Keratinocyte (primary cell): Measurements from ENCODE around the gene NRIP2. TPM values are rescaled to one million over a fixed set of nuclear protein-coding genes. Genes with fewer than 3 reads are reported as not detected.

Source experiments
- DNase-seq: peaks from one replicate; pipeline ENCODE4 v3.0.0-alpha.2; 2011; ENCODE audit warnings: low read depth, missing footprints, low spot score
- FAIRE-seq: peaks from 2 replicates; lab custom pipeline; 2011; peaks lifted over from hg19 to GRCh38; lab: Jason Lieb, UNC
- H2AFZ ChIP-seq: 2 replicates; pipeline ENCODE4 v1.6.0; 2012; ENCODE audit warnings: low read length, control low read depth, inconsistent platforms; ENCODE audit not compliant: control insufficient read depth
- H3K27ac ChIP-seq: 2 replicates; pipeline ENCODE4 v1.5.1; 2011; ENCODE audit warnings: low read length; ENCODE audit not compliant: control insufficient read depth, insufficient read depth
- H3K27me3 ChIP-seq: 3 replicates; pipeline ENCODE4 v1.6.0; 2011; ENCODE audit warnings: low read length; ENCODE audit not compliant: control insufficient read depth, insufficient read depth; ENCODE audit errors: extremely low read depth
- H3K36me3 ChIP-seq, 2 experiments: 2 replicates in 1 of 2; 3 replicates in 1 of 2; pipeline ENCODE4 v1.5.1; 2011; ENCODE audit warnings: low read length in 2 of 2, mild to moderate bottlenecking in 1 of 2; ENCODE audit not compliant: control insufficient read depth in 2 of 2, insufficient read depth in 2 of 2; ENCODE audit errors: extremely low read depth in 1 of 2
- H3K4me1 ChIP-seq: 3 replicates; pipeline ENCODE4 v1.5.1; 2011; ENCODE audit warnings: low read length; ENCODE audit not compliant: control insufficient read depth, insufficient read depth; ENCODE audit errors: extremely low read depth
- H3K4me2 ChIP-seq: 3 replicates; pipeline ENCODE4 v1.6.0; 2011; ENCODE audit warnings: low read depth, low read length; ENCODE audit not compliant: control insufficient read depth, insufficient read depth; ENCODE audit errors: extremely low read depth
- H3K4me3 ChIP-seq, 3 experiments: fragments of 200-600 bp in 1 of 3; sonication (generic) in 1 of 3; 2 replicates in 2 of 3; 3 replicates in 1 of 3; pipeline ENCODE4 v1.5.1; 2011 to 2016; ENCODE audit warnings: low read length in 3 of 3, mild to moderate bottlenecking in 3 of 3, control low read depth in 2 of 3, inconsistent platforms in 1 of 3, low read depth in 1 of 3, mixed read lengths in 1 of 3, mixed run types in 1 of 3, moderate library complexity in 1 of 3; ENCODE audit not compliant: control insufficient read depth in 2 of 3, insufficient read depth in 2 of 3; ENCODE audit errors: extremely low read depth in 1 of 3
- H3K79me2 ChIP-seq: 2 replicates; pipeline ENCODE4 v1.6.0; 2012; ENCODE audit warnings: low read length; ENCODE audit not compliant: control insufficient read depth, insufficient read depth
- H3K9ac ChIP-seq: 3 replicates; pipeline ENCODE4 v1.6.0; 2011; ENCODE audit warnings: low read length; ENCODE audit not compliant: control insufficient read depth, insufficient read depth; ENCODE audit errors: extremely low read depth
- H3K9me1 ChIP-seq: 3 replicates; pipeline ENCODE4 v1.6.0; 2011; ENCODE audit warnings: low read length; ENCODE audit not compliant: control insufficient read depth, insufficient read depth; ENCODE audit errors: extremely low read depth
- H3K9me3 ChIP-seq: 2 replicates; pipeline ENCODE4 v1.5.1; 2012; ENCODE audit warnings: low read depth, low read length; ENCODE audit not compliant: control insufficient read depth
- H4K20me1 ChIP-seq: 3 replicates; pipeline ENCODE4 v1.6.0; 2011; ENCODE audit warnings: low read length; ENCODE audit not compliant: control insufficient read depth, insufficient read depth; ENCODE audit errors: extremely low read depth
- EZH2 ChIP-seq: IDR thresholded peaks from one replicate; pipeline ENCODE4 v1.6.1; 2012; ENCODE audit warnings: inconsistent platforms, mild to moderate bottlenecking, low read length, moderate library complexity
- dilution Hi-C: fragments of 300-500 bp; cut with MboI; formaldehyde crosslinking; loops from one replicate; pipeline ENCODE4 v1.7.0; 2020; ENCODE audit warnings: low sequenced_read_pairs; ENCODE audit not compliant: extremely low pct_ligation_motif_present
- polyA plus RNA-seq, 5 experiments: library from polyadenylated mRNA; depleted of rRNA in 3 of 5; stranded (reverse) in 3 of 5; stranded (forward) in 1 of 5; unstranded in 1 of 5; fragments of >200 nt; gene quantifications; 1 replicate in 1 of 5; 2 replicates in 3 of 5; 3 replicates in 1 of 5; pipeline versions ENCODE4 v1.2.1 to v1.2.3, GENCODE V29; 2011 to 2012; ENCODE audit warnings: missing spikeins in 2 of 5, low read depth in 1 of 5, low replicate concordance in 1 of 5
- TF ChIP-seq, protein P1 (sequence below), 3 experiments: IDR thresholded peaks in 1 of 3; conservative IDR thresholded peaks in 1 of 3; optimal IDR thresholded peaks in 1 of 3; 2 replicates in 2 of 3; 3 replicates in 1 of 3; pipeline versions ENCODE3 to v1.5.1; 2011; ENCODE audit warnings: low read length in 3 of 3, mild to moderate bottlenecking in 3 of 3, moderate library complexity in 2 of 3, control low read depth in 1 of 3, inconsistent platforms in 1 of 3; ENCODE audit not compliant: insufficient read depth in 2 of 3; ENCODE audit errors: extremely low read depth in 1 of 3

The NRIP2 gene
- polyA plus RNA-seq, 1 donor (not counting 4 experiments of a cell fraction or from before 2014, with no cell fraction given), result not detected

DNA sequence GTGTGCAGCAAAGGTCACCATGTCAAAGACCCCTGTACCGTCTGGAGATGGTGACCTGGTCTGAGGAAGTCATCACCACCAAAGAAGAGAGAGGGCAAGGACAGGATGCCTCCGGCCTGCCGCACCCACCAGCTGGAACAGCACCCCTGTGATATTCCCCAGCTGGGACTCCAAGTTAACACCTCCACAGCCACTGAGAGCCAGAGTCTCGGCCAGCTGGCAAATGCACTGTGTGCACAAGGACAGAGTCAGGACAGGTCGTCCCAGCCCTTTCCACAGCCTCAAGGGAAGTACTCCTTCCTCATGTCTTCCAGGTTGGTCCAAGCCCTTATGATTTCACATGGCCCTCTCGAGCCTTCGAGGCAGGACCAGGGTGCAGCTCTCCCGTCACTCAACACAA is 59.4 kb downstream of the NRIP2 start:
- no peaks in the 10 kb centered on the region for H3K9me1 ChIP-seq
- DNase-seq (no peak), FAIRE-seq (no peak)
- no peaks in the 10 kb centered on the region for H3K9me3 ChIP-seq
- H3K9ac ChIP-seq, result no peak overlapping the region
- H3K4me2 ChIP-seq, result no peak overlapping the region
- no peak overlapping the region for H2AFZ ChIP-seq
- dilution Hi-C loops, result no loop called here
- TF ChIP-seq EZH2, result no peak
- TF ChIP-seq, protein P1, sequence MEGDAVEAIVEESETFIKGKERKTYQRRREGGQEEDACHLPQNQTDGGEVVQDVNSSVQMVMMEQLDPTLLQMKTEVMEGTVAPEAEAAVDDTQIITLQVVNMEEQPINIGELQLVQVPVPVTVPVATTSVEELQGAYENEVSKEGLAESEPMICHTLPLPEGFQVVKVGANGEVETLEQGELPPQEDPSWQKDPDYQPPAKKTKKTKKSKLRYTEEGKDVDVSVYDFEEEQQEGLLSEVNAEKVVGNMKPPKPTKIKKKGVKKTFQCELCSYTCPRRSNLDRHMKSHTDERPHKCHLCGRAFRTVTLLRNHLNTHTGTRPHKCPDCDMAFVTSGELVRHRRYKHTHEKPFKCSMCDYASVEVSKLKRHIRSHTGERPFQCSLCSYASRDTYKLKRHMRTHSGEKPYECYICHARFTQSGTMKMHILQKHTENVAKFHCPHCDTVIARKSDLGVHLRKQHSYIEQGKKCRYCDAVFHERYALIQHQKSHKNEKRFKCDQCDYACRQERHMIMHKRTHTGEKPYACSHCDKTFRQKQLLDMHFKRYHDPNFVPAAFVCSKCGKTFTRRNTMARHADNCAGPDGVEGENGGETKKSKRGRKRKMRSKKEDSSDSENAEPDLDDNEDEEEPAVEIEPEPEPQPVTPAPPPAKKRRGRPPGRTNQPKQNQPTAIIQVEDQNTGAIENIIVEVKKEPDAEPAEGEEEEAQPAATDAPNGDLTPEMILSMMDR (optimal IDR thresholded peaks at IDR 0.05 in 1 of 3, IDR thresholded peaks at IDR 0.05 in 1 of 3, conservative IDR thresholded peaks at IDR 0.05 in 1 of 3; ENCODE audit: extremely low read depth in 1 of 3, insufficient read depth in 2 of 3, low read length in 3 of 3), result no peak
- H4K20me1 ChIP-seq, result no peaks in the 10 kb centered on the region
- no peak overlapping the region for H3K4me3 ChIP-seq
- no peaks in the 10 kb centered on the region for H3K4me1 ChIP-seq
- no peaks in the 10 kb centered on the region for H3K36me3 ChIP-seq
- H3K27me3 ChIP-seq, result no peaks in the 10 kb centered on the region
- H3K27ac ChIP-seq, result no peak overlapping the region
- H3K79me2 ChIP-seq, result no peaks in the 10 kb centered on the region

Other genes starting within 250 kb of the NRIP2 start
- 60.7 to 81.3 TPM (median 80.8 TPM) in 3 replicates for gene FKBP4, start 40.1 kb downstream of the NRIP2 start, polyA plus RNA-seq
- gene ITFG2, start 22.4 kb downstream of the NRIP2 start, polyA plus RNA-seq, result 9.5 to 17.5 TPM (median 13.0 TPM) in 3 replicates
- not detected in 3 replicates for gene TEX52, start 22.0 kb upstream of the NRIP2 start, polyA plus RNA-seq
- gene FOXM1, start 42.1 kb upstream of the NRIP2 start, polyA plus RNA-seq, result 1.2 to 26.9 TPM (median 9.0 TPM) in 3 replicates
- 20.0 to 25.6 TPM (median 23.4 TPM) in 3 replicates for gene RHNO1, start 42.2 kb upstream of the NRIP2 start, polyA plus RNA-seq
- 13.0 to 16.6 TPM (median 16.0 TPM) in 3 replicates for gene TULP3, start 55.9 kb upstream of the NRIP2 start, polyA plus RNA-seq
- gene TEAD4, start 124.4 kb upstream of the NRIP2 start, polyA plus RNA-seq, result 4.0 to 12.6 TPM (median 8.1 TPM) in 3 replicates
- 27.5 to 39.5 TPM (median 36.2 TPM) in 3 replicates for gene TSPAN9, start 242.3 kb upstream of the NRIP2 start, polyA plus RNA-seq